GM23338 (cell line): ENCODE results near the gene DNM2. TPM values are rescaled to one million over a fixed set of nuclear protein-coding genes. Genes with fewer than 3 reads are reported as not detected.

ENCODE experiments used
- ATAC-seq: fragments of 200-7000 bp; cut with Tn5 transposase; 3 replicates; pipeline ENCODE4 v1.9.1; 2020
- DNase-seq: peaks from one replicate; pipeline ENCODE4 v3.0.0-alpha.2; 2015; ENCODE audit warnings: low spot score
- H2AFZ ChIP-seq: fragments of 200-600 bp; sonication (generic); 2 replicates; pipeline ENCODE4 v1.8.0; 2016; ENCODE audit warnings: antibody characterized with exemption, mild to moderate bottlenecking, moderate library complexity
- H3F3A ChIP-seq: fragments of 200-600 bp; sonication (generic); replicated peaks from 2 replicates; pipeline ENCODE4 v1.8.0; 2017; ENCODE audit warnings: antibody characterized with exemption, mixed run types, low read depth
- H3K27ac ChIP-seq: fragments of 200-600 bp; sonication (generic); 2 replicates; pipeline ENCODE4 v1.6.1; 2016; ENCODE audit warnings: low read depth
- H3K27me3 ChIP-seq: fragments of 200-600 bp; sonication (generic); 2 replicates; pipeline ENCODE4 v1.8.0; 2016; ENCODE audit warnings: mild to moderate bottlenecking, mixed run types, moderate library complexity; ENCODE audit not compliant: insufficient read depth
- H3K36me3 ChIP-seq: fragments of 200-600 bp; sonication (generic); 2 replicates; pipeline ENCODE4 v1.8.0; 2016; ENCODE audit warnings: mild to moderate bottlenecking; ENCODE audit not compliant: insufficient read depth
- H3K4me1 ChIP-seq: fragments of 200-600 bp; sonication (generic); 2 replicates; pipeline ENCODE4 v1.8.0; 2016; ENCODE audit warnings: mild to moderate bottlenecking, moderate library complexity; ENCODE audit not compliant: insufficient read depth
- H3K4me2 ChIP-seq: fragments of 200-600 bp; sonication (generic); 2 replicates; pipeline ENCODE4 v1.7.1; 2017; ENCODE audit warnings: mixed run types
- H3K4me3 ChIP-seq: fragments of 200-600 bp; sonication (generic); 2 replicates; pipeline ENCODE4 v1.6.1; 2016; ENCODE audit warnings: mixed run types
- H3K79me2 ChIP-seq: fragments of 200-600 bp; sonication (generic); replicated peaks from 2 replicates; pipeline ENCODE4 v1.8.0; 2017; ENCODE audit warnings: mild to moderate bottlenecking; ENCODE audit not compliant: insufficient read depth
- H3K9me2 ChIP-seq: fragments of 200-600 bp; sonication (generic); 2 replicates; pipeline ENCODE4 v1.8.0; 2017; ENCODE audit not compliant: insufficient read depth
- H4K20me1 ChIP-seq: fragments of 200-600 bp; sonication (generic); replicated peaks from 2 replicates; pipeline ENCODE4 v1.8.0; 2017; ENCODE audit warnings: mild to moderate bottlenecking; ENCODE audit not compliant: insufficient read depth
- H3K27ac Mint-ChIP-seq: 2 replicates; pipeline ENCODE4 v1.8.0; 2020; ENCODE audit warnings: inconsistent platforms, mild to moderate bottlenecking, moderate library complexity, mixed read lengths
- H3K27me3 Mint-ChIP-seq: 3 replicates; pipeline ENCODE4 v1.8.0; 2022; ENCODE audit warnings: low read depth, mild to moderate bottlenecking, moderate library complexity, mixed read lengths, inconsistent platforms; ENCODE audit not compliant: insufficient read depth, poor library complexity
- H3K36me3 Mint-ChIP-seq: 3 replicates; pipeline ENCODE4 v1.8.0; 2021; ENCODE audit warnings: low read depth, mild to moderate bottlenecking, inconsistent platforms, moderate library complexity, mixed read lengths
- H3K4me1 Mint-ChIP-seq: 3 replicates; pipeline ENCODE4 v1.8.0; 2020; ENCODE audit warnings: mild to moderate bottlenecking, inconsistent platforms, mixed read lengths
- H3K4me3 Mint-ChIP-seq: 3 replicates; pipeline ENCODE4 v1.8.0; 2021; ENCODE audit warnings: moderate library complexity, mild to moderate bottlenecking, inconsistent platforms, mixed read lengths
- H3K9me3 Mint-ChIP-seq: 3 replicates; pipeline ENCODE4 v1.8.0; 2020; ENCODE audit warnings: moderate library complexity, mild to moderate bottlenecking, inconsistent platforms, mixed read lengths
- CREB1 ChIP-seq: fragments of 250-450 bp; sonication (Bioruptor Pico); IDR thresholded peaks from 2 replicates; pipeline ENCODE4 v1.5.0; 2020; ENCODE audit warnings: low read depth, mild to moderate bottlenecking, moderate library complexity
- EZH2 ChIP-seq: fragments of 200-600 bp; sonication (generic); IDR thresholded peaks from one replicate; pipeline ENCODE4 v1.8.0; 2017; ENCODE audit warnings: antibody characterized with exemption, mild to moderate bottlenecking, low read depth; ENCODE audit not compliant: unreplicated experiment
- EZH2phosphoT487 ChIP-seq: fragments of 200-600 bp; sonication (generic); IDR thresholded peaks from one replicate; pipeline ENCODE4 v1.8.1; 2018; ENCODE audit warnings: antibody characterized with exemption; ENCODE audit not compliant: unreplicated experiment
- JUNB ChIP-seq: IDR thresholded peaks from one replicate; pipeline ENCODE4 v1.6.1; 2016; ENCODE audit warnings: antibody characterized with exemption; ENCODE audit not compliant: unreplicated experiment
- NANOG ChIP-seq: IDR thresholded peaks from 2 replicates; pipeline ENCODE4 v1.6.1; 2016; ENCODE audit warnings: antibody characterized with exemption, borderline replicate concordance
- POLR2AphosphoS5 ChIP-seq: IDR thresholded peaks from 2 replicates; pipeline ENCODE4 v1.6.1; 2016; ENCODE audit warnings: antibody characterized with exemption, low read depth
- STAT1 ChIP-seq: IDR thresholded peaks from one replicate; pipeline ENCODE4 v1.6.1; 2016; ENCODE audit warnings: antibody characterized with exemption; ENCODE audit not compliant: unreplicated experiment
- ZNF114 ChIP-seq: fragments of 250-450 bp; sonication (Bioruptor Pico); IDR thresholded peaks from 2 replicates; pipeline ENCODE4 v1.5.0; 2020; ENCODE audit warnings: mild to moderate bottlenecking, moderate library complexity
- ZNF331 ChIP-seq: fragments of 250-450 bp; sonication (Bioruptor Pico); IDR thresholded peaks from 2 replicates; pipeline ENCODE4 v1.5.0; 2020; ENCODE audit warnings: low read depth, mild to moderate bottlenecking, moderate library complexity
- polyA plus RNA-seq: library from polyadenylated mRNA; unstranded; fragments of >200 nt; fragmentation: Nextera tagmentation; extraction: Ambion mirVana; gene quantifications from 2 replicates; pipeline ENCODE4 v1.2.1, GENCODE V29; 2016
- total RNA-seq: library from RNA; depleted of rRNA; stranded (reverse); fragments of >200 nt; shearing (Covaris generic); gene quantifications from 2 replicates; pipeline ENCODE4 v1.2.3, GENCODE V29; 2014
- TF ChIP-seq, protein P1 (sequence below): IDR thresholded peaks from one replicate; pipeline ENCODE4 v1.6.1; 2018; ENCODE audit warnings: antibody characterized with exemption; ENCODE audit not compliant: unreplicated experiment
- TF ChIP-seq, protein P2 (sequence below): fragments of 250-450 bp; sonication (Bioruptor Pico); IDR thresholded peaks from 2 replicates; pipeline ENCODE4 v1.5.0; 2020; ENCODE audit warnings: mild to moderate bottlenecking, moderate library complexity
- TF ChIP-seq, protein P3 (sequence below): IDR thresholded peaks from 2 replicates; pipeline ENCODE4 v1.6.1; 2016; ENCODE audit warnings: antibody characterized with exemption
- TF ChIP-seq, protein P4 (sequence below), 2 experiments: fragments of 200-600 bp in 1 of 2; sonication (generic) in 1 of 2; conservative IDR thresholded peaks; 2 replicates each; pipeline versions ENCODE4 v1.5.1 to v1.6.1; 2016 to 2017; ENCODE audit warnings: antibody characterized with exemption in 2 of 2, low read depth in 2 of 2, mild to moderate bottlenecking in 2 of 2, moderate library complexity in 1 of 2

The DNM2 gene
- total and polyA plus RNA-seq, 2 experiments from 2014 or later = 40.7 to 138 TPM

DNA sequence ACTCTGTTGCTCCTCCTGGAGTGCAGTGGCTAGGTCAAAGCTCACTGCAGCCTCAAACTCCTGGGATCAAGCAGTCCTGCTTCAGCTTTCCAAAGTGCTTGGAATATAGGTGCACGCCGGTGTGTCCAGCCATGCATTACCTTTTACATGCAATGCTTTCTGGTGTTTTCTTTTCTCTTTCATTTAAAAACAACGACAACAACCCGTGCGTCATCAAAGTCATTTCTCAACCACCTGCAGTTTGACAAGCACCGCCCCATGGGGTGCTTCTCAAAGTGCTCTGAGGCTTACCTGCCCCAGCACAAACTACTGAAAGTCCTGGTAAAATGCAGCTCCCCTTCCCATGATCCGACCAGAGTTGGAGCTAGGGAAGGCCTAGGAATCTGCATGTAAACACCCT, 9.6 kb upstream of the DNM2 start:
- DNase-seq (no peak), ATAC-seq (no peak)
- H3K4me2 ChIP-seq = no peak overlapping the region
- no peak for TF ChIP-seq STAT1
- no peak for TF ChIP-seq ZNF114
- TF ChIP-seq EZH2 = no peak
- no peak for TF ChIP-seq CREB1
- TF ChIP-seq, protein P1, sequence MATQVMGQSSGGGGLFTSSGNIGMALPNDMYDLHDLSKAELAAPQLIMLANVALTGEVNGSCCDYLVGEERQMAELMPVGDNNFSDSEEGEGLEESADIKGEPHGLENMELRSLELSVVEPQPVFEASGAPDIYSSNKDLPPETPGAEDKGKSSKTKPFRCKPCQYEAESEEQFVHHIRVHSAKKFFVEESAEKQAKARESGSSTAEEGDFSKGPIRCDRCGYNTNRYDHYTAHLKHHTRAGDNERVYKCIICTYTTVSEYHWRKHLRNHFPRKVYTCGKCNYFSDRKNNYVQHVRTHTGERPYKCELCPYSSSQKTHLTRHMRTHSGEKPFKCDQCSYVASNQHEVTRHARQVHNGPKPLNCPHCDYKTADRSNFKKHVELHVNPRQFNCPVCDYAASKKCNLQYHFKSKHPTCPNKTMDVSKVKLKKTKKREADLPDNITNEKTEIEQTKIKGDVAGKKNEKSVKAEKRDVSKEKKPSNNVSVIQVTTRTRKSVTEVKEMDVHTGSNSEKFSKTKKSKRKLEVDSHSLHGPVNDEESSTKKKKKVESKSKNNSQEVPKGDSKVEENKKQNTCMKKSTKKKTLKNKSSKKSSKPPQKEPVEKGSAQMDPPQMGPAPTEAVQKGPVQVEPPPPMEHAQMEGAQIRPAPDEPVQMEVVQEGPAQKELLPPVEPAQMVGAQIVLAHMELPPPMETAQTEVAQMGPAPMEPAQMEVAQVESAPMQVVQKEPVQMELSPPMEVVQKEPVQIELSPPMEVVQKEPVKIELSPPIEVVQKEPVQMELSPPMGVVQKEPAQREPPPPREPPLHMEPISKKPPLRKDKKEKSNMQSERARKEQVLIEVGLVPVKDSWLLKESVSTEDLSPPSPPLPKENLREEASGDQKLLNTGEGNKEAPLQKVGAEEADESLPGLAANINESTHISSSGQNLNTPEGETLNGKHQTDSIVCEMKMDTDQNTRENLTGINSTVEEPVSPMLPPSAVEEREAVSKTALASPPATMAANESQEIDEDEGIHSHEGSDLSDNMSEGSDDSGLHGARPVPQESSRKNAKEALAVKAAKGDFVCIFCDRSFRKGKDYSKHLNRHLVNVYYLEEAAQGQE = no peak
- TF ChIP-seq POLR2AphosphoS5 = no peak
- no peak for TF ChIP-seq EZH2phosphoT487
- TF ChIP-seq, protein P2, sequence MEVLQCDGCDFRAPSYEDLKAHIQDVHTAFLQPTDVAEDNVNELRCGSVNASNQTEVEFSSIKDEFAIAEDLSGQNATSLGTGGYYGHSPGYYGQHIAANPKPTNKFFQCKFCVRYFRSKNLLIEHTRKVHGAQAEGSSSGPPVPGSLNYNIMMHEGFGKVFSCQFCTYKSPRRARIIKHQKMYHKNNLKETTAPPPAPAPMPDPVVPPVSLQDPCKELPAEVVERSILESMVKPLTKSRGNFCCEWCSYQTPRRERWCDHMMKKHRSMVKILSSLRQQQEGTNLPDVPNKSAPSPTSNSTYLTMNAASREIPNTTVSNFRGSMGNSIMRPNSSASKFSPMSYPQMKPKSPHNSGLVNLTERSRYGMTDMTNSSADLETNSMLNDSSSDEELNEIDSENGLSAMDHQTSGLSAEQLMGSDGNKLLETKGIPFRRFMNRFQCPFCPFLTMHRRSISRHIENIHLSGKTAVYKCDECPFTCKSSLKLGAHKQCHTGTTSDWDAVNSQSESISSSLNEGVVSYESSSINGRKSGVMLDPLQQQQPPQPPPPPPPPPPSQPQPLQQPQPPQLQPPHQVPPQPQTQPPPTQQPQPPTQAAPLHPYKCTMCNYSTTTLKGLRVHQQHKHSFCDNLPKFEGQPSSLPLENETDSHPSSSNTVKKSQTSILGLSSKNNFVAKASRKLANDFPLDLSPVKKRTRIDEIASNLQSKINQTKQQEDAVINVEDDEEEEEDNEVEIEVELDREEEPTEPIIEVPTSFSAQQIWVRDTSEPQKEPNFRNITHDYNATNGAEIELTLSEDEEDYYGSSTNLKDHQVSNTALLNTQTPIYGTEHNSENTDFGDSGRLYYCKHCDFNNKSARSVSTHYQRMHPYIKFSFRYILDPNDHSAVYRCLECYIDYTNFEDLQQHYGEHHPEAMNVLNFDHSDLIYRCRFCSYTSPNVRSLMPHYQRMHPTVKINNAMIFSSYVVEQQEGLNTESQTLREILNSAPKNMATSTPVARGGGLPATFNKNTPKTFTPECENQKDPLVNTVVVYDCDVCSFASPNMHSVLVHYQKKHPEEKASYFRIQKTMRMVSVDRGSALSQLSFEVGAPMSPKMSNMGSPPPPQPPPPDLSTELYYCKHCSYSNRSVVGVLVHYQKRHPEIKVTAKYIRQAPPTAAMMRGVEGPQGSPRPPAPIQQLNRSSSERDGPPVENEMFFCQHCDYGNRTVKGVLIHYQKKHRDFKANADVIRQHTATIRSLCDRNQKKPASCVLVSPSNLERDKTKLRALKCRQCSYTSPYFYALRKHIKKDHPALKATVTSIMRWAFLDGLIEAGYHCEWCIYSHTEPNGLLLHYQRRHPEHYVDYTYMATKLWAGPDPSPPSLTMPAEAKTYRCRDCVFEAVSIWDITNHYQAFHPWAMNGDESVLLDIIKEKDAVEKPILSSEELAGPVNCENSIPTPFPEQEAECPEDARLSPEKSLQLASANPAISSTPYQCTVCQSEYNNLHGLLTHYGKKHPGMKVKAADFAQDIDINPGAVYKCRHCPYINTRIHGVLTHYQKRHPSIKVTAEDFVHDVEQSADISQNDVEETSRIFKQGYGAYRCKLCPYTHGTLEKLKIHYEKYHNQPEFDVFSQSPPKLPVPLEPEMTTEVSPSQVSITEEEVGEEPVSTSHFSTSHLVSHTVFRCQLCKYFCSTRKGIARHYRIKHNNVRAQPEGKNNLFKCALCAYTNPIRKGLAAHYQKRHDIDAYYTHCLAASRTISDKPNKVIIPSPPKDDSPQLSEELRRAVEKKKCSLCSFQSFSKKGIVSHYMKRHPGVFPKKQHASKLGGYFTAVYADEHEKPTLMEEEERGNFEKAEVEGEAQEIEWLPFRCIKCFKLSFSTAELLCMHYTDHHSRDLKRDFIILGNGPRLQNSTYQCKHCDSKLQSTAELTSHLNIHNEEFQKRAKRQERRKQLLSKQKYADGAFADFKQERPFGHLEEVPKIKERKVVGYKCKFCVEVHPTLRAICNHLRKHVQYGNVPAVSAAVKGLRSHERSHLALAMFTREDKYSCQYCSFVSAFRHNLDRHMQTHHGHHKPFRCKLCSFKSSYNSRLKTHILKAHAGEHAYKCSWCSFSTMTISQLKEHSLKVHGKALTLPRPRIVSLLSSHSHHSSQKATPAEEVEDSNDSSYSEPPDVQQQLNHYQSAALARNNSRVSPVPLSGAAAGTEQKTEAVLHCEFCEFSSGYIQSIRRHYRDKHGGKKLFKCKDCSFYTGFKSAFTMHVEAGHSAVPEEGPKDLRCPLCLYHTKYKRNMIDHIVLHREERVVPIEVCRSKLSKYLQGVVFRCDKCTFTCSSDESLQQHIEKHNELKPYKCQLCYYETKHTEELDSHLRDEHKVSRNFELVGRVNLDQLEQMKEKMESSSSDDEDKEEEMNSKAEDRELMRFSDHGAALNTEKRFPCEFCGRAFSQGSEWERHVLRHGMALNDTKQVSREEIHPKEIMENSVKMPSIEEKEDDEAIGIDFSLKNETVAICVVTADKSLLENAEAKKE (CRISPR knock-in tag) = no peak
- TF ChIP-seq, protein P3, sequence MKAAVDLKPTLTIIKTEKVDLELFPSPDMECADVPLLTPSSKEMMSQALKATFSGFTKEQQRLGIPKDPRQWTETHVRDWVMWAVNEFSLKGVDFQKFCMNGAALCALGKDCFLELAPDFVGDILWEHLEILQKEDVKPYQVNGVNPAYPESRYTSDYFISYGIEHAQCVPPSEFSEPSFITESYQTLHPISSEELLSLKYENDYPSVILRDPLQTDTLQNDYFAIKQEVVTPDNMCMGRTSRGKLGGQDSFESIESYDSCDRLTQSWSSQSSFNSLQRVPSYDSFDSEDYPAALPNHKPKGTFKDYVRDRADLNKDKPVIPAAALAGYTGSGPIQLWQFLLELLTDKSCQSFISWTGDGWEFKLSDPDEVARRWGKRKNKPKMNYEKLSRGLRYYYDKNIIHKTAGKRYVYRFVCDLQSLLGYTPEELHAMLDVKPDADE = no peak
- no peak for TF ChIP-seq ZNF331 (CRISPR knock-in tag)
- no peak for TF ChIP-seq NANOG
- TF ChIP-seq, protein P4, sequence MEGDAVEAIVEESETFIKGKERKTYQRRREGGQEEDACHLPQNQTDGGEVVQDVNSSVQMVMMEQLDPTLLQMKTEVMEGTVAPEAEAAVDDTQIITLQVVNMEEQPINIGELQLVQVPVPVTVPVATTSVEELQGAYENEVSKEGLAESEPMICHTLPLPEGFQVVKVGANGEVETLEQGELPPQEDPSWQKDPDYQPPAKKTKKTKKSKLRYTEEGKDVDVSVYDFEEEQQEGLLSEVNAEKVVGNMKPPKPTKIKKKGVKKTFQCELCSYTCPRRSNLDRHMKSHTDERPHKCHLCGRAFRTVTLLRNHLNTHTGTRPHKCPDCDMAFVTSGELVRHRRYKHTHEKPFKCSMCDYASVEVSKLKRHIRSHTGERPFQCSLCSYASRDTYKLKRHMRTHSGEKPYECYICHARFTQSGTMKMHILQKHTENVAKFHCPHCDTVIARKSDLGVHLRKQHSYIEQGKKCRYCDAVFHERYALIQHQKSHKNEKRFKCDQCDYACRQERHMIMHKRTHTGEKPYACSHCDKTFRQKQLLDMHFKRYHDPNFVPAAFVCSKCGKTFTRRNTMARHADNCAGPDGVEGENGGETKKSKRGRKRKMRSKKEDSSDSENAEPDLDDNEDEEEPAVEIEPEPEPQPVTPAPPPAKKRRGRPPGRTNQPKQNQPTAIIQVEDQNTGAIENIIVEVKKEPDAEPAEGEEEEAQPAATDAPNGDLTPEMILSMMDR (conservative IDR thresholded peaks at IDR 0.05; ENCODE audit: low read depth in 2 of 2) = no peak
- no peak for TF ChIP-seq JUNB
- no peaks in the 10 kb centered on the region for H3K4me1 ChIP-seq
- no peak overlapping the region for H3K27ac Mint-ChIP-seq
- peaks cover 5% of the 10 kb centered on the region; the same call in 2 of the 3 replicates for H3K4me1 Mint-ChIP-seq
- no peaks in the 10 kb centered on the region for H3K9me2 ChIP-seq
- 0 out of 2 replicates have a peak, but pooled peaks cover 2% of the 10 kb centered on the region for H3K36me3 ChIP-seq
- H3F3A ChIP-seq = 0 out of 2 replicates have a peak, but pooled peaks cover 4% of the 10 kb centered on the region
- H2AFZ ChIP-seq = no peak overlapping the region
- no peak overlapping the region for H3K4me3 Mint-ChIP-seq
- H3K27ac ChIP-seq = no peak overlapping the region
- H3K36me3 Mint-ChIP-seq = peaks cover 11% of the 10 kb centered on the region; the same call in 2 of the 3 replicates
- no peak overlapping the region for H3K4me3 ChIP-seq
- H3K9me3 Mint-ChIP-seq = no peaks in the 10 kb centered on the region
- H3K27me3 ChIP-seq = no peaks in the 10 kb centered on the region
- H3K27me3 Mint-ChIP-seq = peaks cover 9% of the 10 kb centered on the region
- H3K79me2 ChIP-seq = no peaks in the 10 kb centered on the region
- H4K20me1 ChIP-seq = no peaks in the 10 kb centered on the region
